Measurements from ENCODE around the gene ROPN1.
A peak's percentile ranks its signal among the peaks of the same experiment; 100 is the strongest.
"Not testable (repeated sequence)": the region's sequence is repeated elsewhere in the genome, so short reads cannot be mapped to it uniquely, and the experiment has no call there.

The ROPN1 gene

GRCh38 chr3:123991730-123992588, at the start of gene ROPN1:
Gene ROPN1 (minus strand): TSS chr3:123992124. CDS start chr3:123980481, 11,643 bp downstream.
- not testable (repeated sequence) for DNase-seq

GRCh38 chr3:124041553-124041952, 49.6 kb upstream of the ROPN1 start:
- DNase-seq: no peak

GRCh38 chr3:124037326-124037725, 45.4 kb upstream of the ROPN1 start:
- no peak for DNase-seq

- DNase-seq: not testable (repeated sequence)
Measured at GRCh38 chr3:124036214-124036613, 44.3 kb upstream of the ROPN1 start.

- DNase-seq: no peak
Measured at GRCh38 chr3:124035463-124036121, 43.7 kb upstream of the ROPN1 start.

- no peak for DNase-seq
Measured at GRCh38 chr3:124034844-124035152, 42.9 kb upstream of the ROPN1 start.

GRCh38 chr3:124034016-124034843, 42.3 kb upstream of the ROPN1 start:
- DNase-seq: peak; percentile 41

GRCh38 chr3:124033360-124034015, 41.6 kb upstream of the ROPN1 start, which contains the start of gene KALRN:
Gene KALRN (plus strand): TSS chr3:124033369.
- no peak for DNase-seq

GRCh38 chr3:124032881-124033359, 41.0 kb upstream of the ROPN1 start:
- peak; percentile 79 for DNase-seq

GRCh38 chr3:124032311-124032880, 40.5 kb upstream of the ROPN1 start:
- no peak for DNase-seq

GRCh38 chr3:124026516-124026915, 34.6 kb upstream of the ROPN1 start:
- DNase-seq: no peak

GRCh38 chr3:124023531-124023930, 31.6 kb upstream of the ROPN1 start:
- DNase-seq: not testable (repeated sequence)

- no peak for DNase-seq
Measured at GRCh38 chr3:124019291-124019690, 27.4 kb upstream of the ROPN1 start.

- DNase-seq: not testable (repeated sequence)
Measured at GRCh38 chr3:124017502-124017901, 25.6 kb upstream of the ROPN1 start.

GRCh38 chr3:124016483-124016882, 24.6 kb upstream of the ROPN1 start:
- DNase-seq: not testable (repeated sequence)

- DNase-seq: no peak
Measured at GRCh38 chr3:124014366-124014942, 22.5 kb upstream of the ROPN1 start.

- not testable (repeated sequence) for DNase-seq
Measured at GRCh38 chr3:124008321-124008720, 16.4 kb upstream of the ROPN1 start.

- no peak for DNase-seq
Measured at GRCh38 chr3:124007186-124007585, 15.3 kb upstream of the ROPN1 start.

GRCh38 chr3:124002405-124003079, 10.6 kb upstream of the ROPN1 start:
- DNase-seq: not testable (repeated sequence)

GRCh38 chr3:124001366-124001765, 9.4 kb upstream of the ROPN1 start:
- DNase-seq: not testable (repeated sequence)

- DNase-seq: no peak
Measured at GRCh38 chr3:123997543-123997942, 5.6 kb upstream of the ROPN1 start.
